Mammary epithelial cell (primary cell): ENCODE results near the gene IL37.

Experiments
- EZH2 ChIP-seq: IDR thresholded peaks from 2 replicates; pipeline ENCODE4 v1.6.1; 2012; ENCODE audit warnings: low read length, inconsistent platforms, borderline replicate concordance
- TF ChIP-seq, protein P1 (sequence below), 2 donors: IDR thresholded peaks in 1 of 2; conservative IDR thresholded peaks in 1 of 2; 2 replicates each; pipeline ENCODE4 v1.5.1; 2011 to 2012; ENCODE audit warnings: inconsistent platforms in 2 of 2, low read length in 2 of 2, mild to moderate bottlenecking in 2 of 2, control low read depth in 1 of 2, low read depth in 1 of 2; ENCODE audit not compliant: insufficient read depth in 1 of 2; ENCODE audit errors: extremely low read depth in 1 of 2

DNA sequence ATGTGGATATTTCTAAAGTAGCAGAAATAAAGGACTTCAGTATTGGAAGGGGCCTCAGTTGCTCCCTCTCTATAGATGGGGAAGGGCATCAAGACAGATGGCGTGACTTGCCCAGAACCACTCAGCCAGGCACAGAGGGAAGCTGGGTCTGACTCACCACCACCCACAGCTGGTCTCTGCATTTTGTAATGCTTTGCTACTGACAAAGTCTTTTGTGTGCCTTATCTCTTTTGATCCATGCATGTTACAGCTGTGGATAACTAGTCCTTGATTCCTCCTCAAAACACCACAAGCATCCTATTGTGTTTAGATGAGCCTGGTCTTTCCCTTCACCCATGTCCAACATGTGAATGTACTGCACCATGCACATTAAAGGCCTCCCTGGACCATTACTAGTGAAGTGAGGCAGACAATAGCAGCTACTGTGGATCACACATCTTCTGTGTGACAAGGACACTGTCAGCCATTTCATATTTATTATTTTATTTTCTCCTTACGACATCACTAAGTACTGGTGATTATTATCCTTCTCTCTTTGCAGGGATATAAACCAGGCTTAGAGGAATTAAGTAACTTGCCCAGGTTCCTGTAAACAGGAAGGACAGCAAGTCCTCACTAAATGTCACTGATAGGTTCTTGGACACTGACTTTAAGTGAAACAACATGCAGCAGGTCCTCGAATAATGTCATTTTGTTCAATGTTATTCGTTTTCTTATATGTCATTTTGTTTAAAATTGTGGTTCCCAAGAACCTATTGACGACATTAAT lies 29.6 kb upstream of the IL37 start:
- TF ChIP-seq, protein P1, sequence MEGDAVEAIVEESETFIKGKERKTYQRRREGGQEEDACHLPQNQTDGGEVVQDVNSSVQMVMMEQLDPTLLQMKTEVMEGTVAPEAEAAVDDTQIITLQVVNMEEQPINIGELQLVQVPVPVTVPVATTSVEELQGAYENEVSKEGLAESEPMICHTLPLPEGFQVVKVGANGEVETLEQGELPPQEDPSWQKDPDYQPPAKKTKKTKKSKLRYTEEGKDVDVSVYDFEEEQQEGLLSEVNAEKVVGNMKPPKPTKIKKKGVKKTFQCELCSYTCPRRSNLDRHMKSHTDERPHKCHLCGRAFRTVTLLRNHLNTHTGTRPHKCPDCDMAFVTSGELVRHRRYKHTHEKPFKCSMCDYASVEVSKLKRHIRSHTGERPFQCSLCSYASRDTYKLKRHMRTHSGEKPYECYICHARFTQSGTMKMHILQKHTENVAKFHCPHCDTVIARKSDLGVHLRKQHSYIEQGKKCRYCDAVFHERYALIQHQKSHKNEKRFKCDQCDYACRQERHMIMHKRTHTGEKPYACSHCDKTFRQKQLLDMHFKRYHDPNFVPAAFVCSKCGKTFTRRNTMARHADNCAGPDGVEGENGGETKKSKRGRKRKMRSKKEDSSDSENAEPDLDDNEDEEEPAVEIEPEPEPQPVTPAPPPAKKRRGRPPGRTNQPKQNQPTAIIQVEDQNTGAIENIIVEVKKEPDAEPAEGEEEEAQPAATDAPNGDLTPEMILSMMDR (conservative IDR thresholded peaks at IDR 0.05 in 1 of 2, IDR thresholded peaks at IDR 0.05 in 1 of 2; ENCODE audit: extremely low read depth in 1 of 2, insufficient read depth in 1 of 2, low read depth in 1 of 2, low read length in 2 of 2): no peak
- no peak for TF ChIP-seq EZH2
